GM19463 (cell line): ENCODE data around the gene MACROD2.
A peak's percentile ranks its signal among the peaks of the same experiment; 100 is the strongest.

ENCODE experiments used
- ATAC-seq: cut with Tn5 transposase; IDR thresholded peaks from one replicate; pipeline ENCODE4 v1.9.1; 2021; ENCODE audit warnings: mild to moderate bottlenecking, moderate library complexity; ENCODE audit not compliant: unreplicated experiment

Gene MACROD2

DNA sequence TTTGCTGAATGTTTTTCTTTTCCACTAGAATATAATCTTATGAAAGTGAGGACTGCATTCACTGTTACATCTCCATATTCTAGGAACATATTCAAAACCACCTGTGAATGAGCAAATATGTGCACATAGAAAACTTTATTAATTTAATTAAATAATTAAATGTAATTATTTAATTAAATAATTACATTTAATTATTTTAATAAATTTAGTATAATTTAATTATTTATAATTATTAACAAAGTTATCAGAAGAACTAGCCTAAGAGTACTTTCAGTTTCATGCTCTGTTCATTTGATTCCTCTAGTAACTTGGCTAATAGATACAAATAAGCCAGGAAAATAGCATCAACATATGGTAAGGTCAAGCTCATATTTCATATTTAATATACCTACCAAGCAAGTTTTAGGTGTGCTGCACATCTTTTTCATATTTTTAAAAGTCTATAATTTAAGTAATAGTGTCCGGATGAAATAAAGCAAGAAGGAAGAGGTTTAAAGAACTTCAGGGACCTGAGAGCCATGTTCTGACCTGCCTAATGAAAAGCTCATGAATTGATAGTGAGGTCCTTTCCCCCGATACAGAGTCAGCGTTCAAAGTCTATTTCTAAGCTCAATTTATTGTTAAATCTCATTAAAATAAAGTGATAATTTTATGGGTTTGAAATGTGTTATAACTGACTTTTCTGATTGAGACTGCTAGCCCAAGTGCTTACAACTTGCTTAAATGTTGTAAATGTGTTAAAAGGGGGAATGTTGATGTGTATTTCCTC, 703.5 kb downstream of the MACROD2 start:
- no peak for ATAC-seq

DNA sequence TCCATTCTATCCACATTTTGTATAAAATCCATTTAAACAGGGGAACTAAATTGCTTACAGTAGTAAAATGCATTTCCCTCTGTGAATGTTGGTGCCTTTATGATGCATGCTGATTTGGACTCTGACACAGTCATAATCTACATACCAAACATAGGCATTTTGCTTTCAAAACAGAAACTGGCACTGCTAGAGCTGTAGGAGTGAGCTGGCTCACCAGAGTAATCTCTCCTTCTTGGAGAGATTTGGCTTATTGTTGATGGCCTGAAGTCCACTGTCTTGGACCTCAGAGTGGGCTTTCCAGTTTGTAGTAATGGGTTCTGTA, 705.3 kb downstream of the MACROD2 start:
- peak; percentile 67 for ATAC-seq

DNA sequence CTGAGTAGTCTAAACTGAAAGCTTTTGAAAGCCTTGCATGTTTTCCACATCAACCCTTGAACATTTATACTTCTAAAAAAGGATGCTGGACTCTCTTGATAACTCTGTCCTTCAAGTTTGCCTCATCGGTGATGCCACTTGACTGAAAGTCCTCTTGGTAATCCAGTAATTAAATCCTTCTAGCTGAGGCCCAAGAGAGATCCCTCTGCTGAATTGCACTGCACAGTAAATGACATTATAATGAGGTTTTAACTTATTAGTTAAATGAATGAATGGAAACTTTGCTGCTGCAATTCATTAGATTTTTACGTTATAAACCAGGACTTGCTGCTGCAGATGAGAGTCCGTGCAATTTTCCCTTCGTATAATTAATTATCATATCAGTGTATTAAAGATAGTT, 706.0 kb downstream of the MACROD2 start:
- ATAC-seq, result no peak

DNA sequence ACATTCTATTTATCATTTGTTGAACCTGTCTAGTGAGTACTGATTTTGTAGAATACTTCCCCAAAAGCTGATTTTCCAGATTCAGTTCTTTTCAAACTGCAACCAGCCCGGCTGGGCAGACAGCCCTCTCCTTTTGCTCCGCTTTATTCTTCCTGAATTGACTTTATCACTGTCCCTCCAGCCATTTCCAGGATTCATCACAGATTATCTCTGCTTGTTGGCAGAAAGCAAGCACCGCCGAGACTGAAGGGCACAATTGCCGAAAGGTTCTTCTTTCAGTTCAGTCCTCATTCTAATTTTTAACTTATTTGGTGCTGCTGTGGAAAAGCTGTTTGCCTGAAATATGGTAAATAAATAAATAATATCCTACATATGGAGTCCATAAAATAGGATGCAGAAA, 711.2 kb downstream of the MACROD2 start:
- ATAC-seq, result no peak

DNA sequence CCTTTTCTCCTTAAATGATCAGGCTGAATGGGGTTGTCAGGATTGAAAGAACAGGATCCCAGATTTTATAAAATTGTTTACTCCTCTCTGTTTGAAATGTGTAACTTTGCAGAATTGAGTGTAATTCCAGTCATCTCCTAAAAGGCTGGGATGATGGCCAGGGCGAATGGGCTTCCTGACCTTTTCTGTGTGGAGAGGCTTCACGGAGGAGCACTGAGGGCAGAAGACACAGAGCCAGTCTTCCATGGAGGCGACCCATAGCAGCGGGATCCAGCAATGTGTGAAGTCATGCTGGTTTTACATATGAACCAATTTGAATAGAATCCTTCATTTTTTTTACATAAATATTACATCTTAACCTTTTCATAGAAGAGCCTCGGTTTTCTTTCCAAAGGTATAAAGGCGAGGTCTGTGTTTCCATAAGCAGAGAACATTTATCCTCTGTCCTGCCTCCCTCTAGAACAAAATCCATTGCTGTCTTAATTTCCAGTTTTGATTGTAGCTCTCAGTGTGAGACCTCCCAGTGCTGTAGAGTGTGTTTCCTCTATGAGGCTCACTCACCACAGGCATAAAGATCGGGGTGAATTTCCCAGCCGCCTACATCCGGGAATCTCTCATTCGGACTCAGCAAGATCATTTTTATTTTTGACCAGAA, 711.8 kb downstream of the MACROD2 start:
- no peak for ATAC-seq

DNA sequence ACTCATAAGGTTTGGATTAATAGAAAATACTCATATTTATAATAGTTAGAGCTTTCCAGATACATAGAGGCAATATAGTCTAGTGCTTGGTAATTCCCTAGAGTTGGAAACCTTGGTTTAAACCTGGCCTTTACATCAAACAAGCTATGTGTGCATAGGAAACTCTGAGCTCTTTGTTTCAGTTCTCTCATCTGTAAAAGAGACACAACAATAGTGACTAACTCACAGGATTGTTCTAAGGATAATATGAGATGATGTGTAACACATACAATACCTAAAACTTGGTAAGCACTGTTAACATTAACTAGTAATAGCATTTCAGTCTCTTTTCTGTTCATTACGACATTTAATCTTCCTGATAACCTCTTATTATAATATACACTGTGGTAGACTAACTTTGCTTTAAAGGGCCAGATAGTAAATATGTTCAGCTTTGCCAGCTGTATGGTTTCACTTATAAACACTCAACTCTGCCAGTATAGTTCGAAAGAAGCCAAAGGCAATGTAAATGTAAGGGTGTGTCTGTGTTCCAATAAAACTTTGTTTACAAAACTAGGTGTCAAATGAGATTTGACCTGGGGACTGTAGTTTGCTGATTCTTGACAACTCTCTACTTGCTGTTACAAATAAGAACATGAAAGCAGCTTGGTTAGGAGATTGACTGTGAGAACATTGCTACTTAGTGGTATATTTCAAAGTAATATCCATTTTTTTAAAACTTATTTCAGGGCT, 712.7 kb downstream of the MACROD2 start:
- ATAC-seq, result no peak

DNA sequence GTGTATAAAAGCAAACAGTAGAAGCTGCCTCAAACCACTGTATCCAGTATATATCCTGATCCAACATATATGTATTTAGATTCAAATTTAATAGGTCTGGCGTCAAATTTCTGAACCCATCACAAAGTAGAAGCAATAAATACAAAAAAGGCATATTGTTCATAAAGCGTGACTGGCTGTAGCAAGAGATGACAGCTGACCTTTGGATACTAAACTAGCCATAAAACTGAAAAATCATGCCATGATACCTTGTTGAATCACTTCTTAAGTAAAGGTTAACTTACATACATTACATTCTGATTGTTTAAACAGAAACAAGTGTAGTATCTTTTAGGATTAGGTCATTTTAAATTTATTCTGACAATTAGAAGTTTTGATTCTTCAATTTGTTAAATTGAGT, 714.1 kb downstream of the MACROD2 start:
- ATAC-seq, result no peak

DNA sequence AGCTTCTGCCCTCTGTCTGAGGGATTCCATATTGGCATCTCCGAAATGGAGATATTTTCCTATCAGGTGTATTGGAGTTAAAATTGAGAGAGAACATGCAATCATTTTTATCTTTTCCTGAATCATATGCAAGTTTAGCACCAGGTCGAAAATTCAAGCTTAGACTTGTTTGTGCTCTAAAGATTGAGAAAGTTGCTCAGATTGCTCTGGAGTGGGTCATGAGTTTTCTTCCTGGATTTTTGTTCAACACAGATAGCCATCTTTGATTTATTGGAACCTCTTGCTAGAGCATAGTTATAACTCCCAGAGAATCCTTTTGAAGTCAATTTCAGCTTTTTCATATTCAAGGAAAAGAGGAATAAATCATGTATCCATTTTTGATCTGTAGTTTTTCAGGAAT, 715.6 kb downstream of the MACROD2 start:
- ATAC-seq, result no peak

DNA sequence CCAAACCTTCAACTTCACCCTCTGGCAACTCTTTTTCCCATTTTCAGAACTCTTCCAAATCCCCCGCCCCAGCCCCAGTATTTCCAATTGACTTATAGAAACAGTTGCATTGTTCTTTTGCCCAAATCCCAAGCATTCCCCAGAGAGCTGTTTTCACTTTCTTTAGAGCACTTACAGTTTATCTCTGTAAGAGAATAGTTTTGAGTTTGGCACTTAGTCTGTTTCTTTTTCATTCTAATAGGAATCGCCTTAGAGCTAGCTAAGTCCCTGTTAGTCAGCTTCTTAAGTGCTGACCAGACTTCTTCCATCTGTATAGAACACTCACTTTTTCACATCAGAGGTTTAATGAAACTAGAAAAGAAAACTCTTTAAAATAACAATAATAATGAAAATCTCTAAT, 716.3 kb downstream of the MACROD2 start:
- no peak for ATAC-seq

DNA sequence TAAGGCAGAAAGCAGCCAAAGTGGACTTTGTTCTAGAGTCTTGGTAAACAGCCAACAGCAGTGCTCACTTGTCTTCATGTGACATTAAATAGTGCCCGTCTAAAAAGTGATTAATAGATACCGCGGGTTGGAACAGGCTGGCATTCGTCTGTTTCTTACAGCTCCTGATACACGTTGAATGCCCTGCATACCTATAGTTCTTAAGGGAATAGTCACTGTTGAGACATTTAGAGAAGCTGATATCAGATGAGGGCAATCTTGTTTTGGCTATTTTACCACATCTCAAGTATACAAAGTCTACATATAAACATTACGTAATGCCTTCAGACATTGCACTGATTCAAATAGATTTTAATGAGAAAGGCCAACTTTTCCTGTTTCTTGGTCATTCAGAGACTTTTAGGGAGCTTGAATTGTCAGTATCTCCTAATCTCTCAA, 717.0 kb downstream of the MACROD2 start:
- no peak for ATAC-seq

DNA sequence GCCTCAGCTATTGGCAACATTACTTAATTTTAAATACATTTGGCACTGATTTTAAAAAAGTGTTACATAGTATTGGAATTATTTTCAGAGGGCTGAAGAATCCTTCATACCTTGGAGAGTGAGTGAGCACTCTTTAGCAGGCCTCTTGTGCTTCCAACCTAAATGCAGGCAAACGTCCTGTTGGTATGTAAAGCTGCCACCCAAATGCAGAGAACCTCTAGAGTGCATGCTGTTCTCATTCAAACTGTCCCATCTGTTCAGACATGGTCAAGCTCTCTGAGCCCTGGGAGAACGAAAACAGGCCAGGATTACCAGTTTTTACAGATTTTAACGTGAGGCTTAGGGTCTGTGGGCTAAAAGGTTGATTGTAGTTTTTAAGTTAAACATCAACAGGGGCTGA, 720.1 kb downstream of the MACROD2 start:
- no peak for ATAC-seq

DNA sequence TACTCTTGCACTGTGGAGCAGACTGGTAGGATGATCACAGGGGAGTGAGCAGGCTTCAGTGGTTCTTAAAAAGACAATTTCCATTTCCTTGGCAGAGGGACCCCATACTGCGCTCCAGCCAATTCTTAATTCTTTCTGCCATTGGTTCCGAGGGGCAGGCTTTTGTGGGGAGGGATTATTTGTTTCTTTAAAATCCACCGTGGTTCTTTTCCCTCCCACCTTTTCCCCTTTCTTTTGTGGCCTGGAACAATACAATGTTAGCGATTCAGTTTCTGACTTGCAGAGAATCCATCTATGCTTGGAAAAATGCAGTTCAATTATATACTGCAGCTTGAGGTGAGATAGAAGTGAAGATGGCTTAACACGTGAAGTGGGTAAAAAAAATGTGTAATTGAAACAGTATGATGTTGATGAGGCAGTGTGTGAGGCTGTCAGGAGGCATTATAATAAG, 721.1 kb downstream of the MACROD2 start:
- no peak for ATAC-seq

DNA sequence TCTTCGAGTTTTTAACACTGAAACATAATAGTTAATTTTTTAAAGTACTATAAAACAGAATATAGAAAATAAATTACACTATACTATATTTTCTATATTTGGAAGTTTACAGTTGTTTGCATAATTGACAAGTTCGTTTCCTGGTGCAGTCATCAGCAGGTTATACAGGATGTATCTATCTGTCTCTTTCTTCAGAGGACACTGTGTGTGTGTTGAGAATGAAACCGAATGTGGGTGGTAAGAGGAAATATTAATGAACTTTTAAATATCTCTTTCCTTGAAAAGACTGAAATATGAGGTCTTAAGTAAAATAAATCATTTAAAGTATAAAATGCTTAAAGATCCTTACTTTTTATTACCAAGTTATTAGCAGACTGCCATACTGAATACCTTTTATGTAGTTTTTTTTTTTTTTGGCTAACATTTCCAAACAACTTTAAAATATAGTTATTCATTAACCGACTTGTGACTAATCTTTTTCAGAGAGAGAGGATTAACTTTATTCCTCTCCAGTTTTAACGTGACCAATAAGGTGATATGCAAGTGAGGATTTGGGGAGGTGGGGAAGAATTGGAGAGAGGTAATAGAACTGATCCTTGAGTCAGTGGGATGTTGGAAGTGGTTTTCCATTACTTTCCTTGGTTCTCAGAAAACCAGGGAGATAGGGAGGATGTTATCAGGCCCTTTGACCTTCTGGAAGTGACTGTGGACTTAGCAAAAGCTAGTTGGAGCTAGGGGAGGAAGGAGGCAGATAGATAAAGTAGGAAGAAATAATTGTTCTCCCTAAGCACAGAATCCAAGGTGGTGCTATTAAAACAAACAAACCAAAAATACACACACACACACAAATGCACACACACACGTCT, 722.1 kb downstream of the MACROD2 start:
- ATAC-seq, result peak; percentile 85

DNA sequence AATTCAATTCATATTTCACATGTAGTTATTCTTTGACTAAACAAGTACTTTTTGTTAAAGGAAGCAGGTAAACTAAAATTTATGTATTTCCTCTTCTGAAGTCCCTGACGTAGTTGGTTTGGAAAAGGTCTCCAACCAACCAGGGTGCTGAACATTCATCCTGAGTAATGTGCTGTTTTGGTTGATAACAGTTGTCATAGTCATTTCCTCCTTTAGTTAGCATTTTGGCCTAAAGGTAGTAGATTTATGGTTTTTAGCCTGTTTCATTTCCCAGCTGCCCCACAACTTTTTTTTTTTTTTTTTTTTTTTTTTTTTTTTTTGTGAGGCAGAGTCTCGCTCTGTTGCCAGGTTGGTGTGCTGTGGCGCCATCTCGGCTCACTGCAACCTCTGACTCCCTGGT, 724.9 kb downstream of the MACROD2 start:
- no peak for ATAC-seq

DNA sequence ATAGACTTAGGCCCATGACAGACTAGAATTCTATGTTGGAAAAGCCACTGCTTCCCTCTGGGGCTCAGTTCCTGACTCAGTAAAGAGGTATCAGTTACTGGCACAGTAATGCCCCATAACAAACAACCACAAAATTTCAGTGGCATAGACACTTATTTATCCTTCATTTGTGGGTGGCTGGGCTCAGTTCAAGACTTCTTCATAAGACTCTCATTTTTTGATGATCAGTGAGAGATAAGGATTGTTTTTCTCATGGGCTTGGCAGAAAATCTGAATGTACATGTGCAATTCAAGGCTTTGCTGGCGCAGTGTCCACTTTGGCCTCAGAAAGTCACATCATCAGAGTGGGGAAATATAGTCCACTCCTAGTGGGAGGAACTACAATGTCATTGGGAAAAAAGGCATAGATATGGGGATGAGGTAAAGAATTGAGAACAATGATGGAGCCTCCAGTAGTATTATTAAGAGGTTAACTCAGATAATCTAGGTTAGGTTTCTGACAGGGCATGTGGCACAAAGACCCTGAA, 726.7 kb downstream of the MACROD2 start:
- ATAC-seq, result no peak

DNA sequence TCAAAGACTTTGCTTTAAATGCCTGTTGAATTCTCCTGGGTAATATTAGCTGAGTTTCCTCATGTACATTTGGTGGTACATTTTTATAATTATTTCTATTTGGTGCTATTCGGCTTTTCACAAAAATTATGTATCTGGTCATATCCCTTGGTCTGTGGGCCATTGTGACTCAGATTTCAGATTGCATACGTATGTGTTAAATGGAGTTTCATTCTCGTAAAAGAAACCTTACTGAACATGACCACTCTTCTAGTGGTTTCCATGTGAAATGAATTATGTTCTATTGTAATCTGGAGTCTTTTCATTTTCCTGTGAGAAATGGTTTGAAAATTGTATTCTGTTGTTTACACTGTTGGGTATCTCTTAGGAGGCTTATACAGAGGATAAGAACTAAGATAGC, 728.3 kb downstream of the MACROD2 start:
- no peak for ATAC-seq

DNA sequence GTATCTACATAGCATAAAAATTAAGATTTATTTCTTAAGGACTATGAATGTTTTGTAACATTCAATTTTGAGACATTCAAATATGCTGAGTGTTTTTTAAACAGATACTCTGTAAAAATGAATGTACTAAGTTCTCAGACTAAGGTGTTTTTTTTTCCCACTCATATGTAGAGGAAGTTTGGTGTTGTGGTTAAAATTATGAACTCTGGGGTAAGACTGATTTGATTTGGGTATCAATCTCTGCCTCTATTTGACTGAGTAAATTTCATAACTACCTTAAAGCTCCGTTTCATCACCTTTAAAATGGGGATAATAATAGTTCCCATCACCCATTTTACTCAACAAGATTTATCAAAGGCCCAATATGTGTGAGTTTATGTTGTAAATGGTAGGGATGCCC, 728.7 kb downstream of the MACROD2 start:
- ATAC-seq, result no peak

DNA sequence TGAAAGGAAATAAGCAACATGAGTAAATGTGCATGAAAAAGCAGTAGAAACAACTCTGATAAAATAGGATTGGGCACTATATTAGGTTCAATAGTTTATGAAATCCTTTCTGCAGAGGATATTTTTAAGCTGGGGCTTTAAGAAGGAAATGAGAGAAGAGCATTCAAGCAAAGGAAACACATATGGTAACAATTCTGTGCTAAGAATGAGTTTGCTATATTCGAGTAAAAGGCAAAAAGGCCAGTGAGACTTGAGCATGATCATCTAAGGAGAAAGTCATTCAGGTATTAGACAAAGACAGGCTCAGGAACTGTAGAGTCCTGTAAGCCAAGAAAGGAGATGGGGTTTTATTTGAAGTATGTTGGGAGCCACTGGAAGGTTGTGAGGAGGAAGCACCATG, 729.2 kb downstream of the MACROD2 start:
- no peak for ATAC-seq

DNA sequence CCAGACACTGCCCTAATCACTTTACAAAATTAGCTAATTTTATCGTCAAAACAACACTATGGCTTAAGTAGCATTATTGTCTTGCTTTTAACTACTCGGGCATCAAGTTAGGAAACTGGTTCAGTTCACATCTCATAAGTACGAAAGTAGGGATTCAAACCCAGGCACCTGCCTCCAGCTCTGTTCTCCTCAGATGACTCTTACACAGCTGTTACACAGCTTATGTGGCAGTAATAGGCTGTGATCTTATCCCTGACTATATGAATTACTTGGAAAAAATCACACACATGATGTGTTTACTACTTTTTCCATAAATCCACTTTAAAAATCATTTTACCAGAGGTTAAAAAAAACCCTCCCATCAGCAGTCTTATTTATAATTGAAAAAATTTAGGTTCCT, 731.3 kb downstream of the MACROD2 start:
- ATAC-seq, result no peak

DNA sequence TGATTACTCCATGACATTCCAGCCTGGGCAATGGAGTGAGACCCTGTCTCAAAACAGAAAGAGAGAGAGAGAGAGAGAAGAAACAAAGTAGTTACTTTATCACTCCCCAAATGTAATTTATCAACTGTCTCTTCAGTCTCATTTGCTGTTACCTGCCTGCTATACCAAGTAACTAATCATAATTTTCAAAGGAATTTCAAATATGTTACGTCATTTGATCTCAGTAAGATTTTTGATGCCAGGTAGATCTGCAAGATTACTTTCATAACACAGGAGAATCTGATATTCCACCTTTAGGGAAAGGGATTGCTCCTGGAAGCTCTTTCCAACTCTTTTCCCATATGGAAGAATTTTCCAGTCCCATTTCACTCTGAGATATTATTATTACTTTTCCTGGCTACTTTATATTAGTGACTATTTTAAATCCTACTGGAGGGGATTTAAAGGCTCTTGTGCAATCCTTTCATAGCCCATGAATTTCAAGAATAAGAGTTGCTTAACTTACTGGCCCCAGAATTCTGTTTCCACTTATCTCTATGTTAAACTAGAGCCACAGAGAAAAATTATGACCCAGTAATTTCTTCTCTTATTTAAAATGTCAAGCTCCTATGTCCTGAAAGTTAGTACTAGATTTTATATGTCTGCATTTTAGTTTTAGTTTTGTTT, 732.3 kb downstream of the MACROD2 start:
- no peak for ATAC-seq
